H1 (cell line): ENCODE data around the gene KLHL26. TPM values are rescaled to one million over a fixed set of nuclear protein-coding genes. Genes with fewer than 3 reads are reported as not detected.

Source experiments
- CTCF ChIA-PET: fragments of 300-600 bp; sonication (Branson Sonifier 250); formaldehyde crosslinking; loops from one replicate; lab custom pipeline; 2021; ENCODE audit not compliant: partially characterized antibody; lab: Charles Lee
- POLR2A ChIA-PET: fragments of 300-600 bp; sonication (Branson Sonifier 250); formaldehyde crosslinking; loops from one replicate; lab custom pipeline; 2021; ENCODE audit warnings: inconsistent platforms; ENCODE audit not compliant: partially characterized antibody; lab: Charles Lee
- DNase-seq, 2 experiments: peaks; one replicate each; pipeline versions ENCODE4 v3.0.0 to v3.0.0-alpha.2; 2010 to 2022; ENCODE audit warnings: low spot score in 2 of 2, low read depth in 1 of 2, mixed read lengths in 1 of 2
- FAIRE-seq: peaks from 2 replicates; lab custom pipeline; 2011; peaks lifted over from hg19 to GRCh38; lab: Jason Lieb, UNC
- H2AFZ ChIP-seq: 2 replicates; pipeline ENCODE4 v1.8.1; 2012; ENCODE audit warnings: low read length, inconsistent platforms
- H2AK5ac ChIP-seq: 2 replicates; pipeline ENCODE4 v1.6.1; 2013; ENCODE audit warnings: low read depth, low read length
- H2BK120ac ChIP-seq: replicated peaks from 2 replicates; pipeline ENCODE3; 2013; ENCODE audit warnings: low read depth, low read length, inconsistent platforms
- H2BK12ac ChIP-seq: 2 replicates; pipeline ENCODE4 v1.6.1; 2013; ENCODE audit warnings: low read depth, low read length
- H2BK15ac ChIP-seq: 2 replicates; pipeline ENCODE4 v1.6.1; 2013; ENCODE audit warnings: low read length
- H2BK20ac ChIP-seq: 2 replicates; pipeline ENCODE4 v1.6.1; 2013; ENCODE audit warnings: low read length
- H2BK5ac ChIP-seq: 2 replicates; pipeline ENCODE4 v1.6.1; 2013; ENCODE audit warnings: low read depth, low read length
- H3K14ac ChIP-seq: 2 replicates; pipeline ENCODE4 v1.6.1; 2013; ENCODE audit warnings: inconsistent platforms; ENCODE audit not compliant: insufficient read length
- H3K18ac ChIP-seq: 2 replicates; pipeline ENCODE4 v1.6.1; 2013; ENCODE audit warnings: low read length; ENCODE audit errors: extremely low read depth
- H3K23ac ChIP-seq: 2 replicates; pipeline ENCODE4 v1.6.1; 2013; ENCODE audit warnings: inconsistent platforms; ENCODE audit not compliant: insufficient read length
- H3K23me2 ChIP-seq: 2 replicates; pipeline ENCODE4 v1.6.1; 2013; ENCODE audit warnings: low read depth, low read length
- H3K27ac ChIP-seq: 2 replicates; pipeline ENCODE4 v1.6.1; 2011; ENCODE audit warnings: low read depth, low read length, inconsistent platforms
- H3K27me3 ChIP-seq, 4 experiments: replicated peaks in 1 of 4; 1 replicate in 1 of 4; 2 replicates in 3 of 4; pipeline versions ENCODE4 v1.6.1 to v1.8.1; 2011 to 2013; ENCODE audit warnings: low read length in 3 of 4, mild to moderate bottlenecking in 3 of 4, inconsistent platforms in 2 of 4, mixed read lengths in 2 of 4, moderate library complexity in 1 of 4; ENCODE audit not compliant: control insufficient read depth in 3 of 4, insufficient read depth in 3 of 4; ENCODE audit errors: extremely low read depth in 1 of 4
- H3K36me3 ChIP-seq, 4 experiments: 2 replicates each; pipeline versions ENCODE4 v1.6.1 to v1.8.1; 2011 to 2013; ENCODE audit warnings: mild to moderate bottlenecking in 4 of 4, low read length in 3 of 4, moderate library complexity in 2 of 4, control low read depth in 1 of 4, inconsistent platforms in 1 of 4; ENCODE audit not compliant: insufficient read depth in 4 of 4, control insufficient read depth in 2 of 4
- H3K4ac ChIP-seq: replicated peaks from 2 replicates; pipeline ENCODE3; 2013; ENCODE audit warnings: low read length, low read depth, mixed read lengths, inconsistent platforms; ENCODE audit not compliant: insufficient read length
- H3K4me1 ChIP-seq, 4 experiments: replicated peaks in 1 of 4; 1 replicate in 1 of 4; 2 replicates in 3 of 4; pipeline versions ENCODE4 v1.6.1 to v1.8.1; 2011 to 2013; ENCODE audit warnings: low read length in 3 of 4, inconsistent platforms in 2 of 4, mixed read lengths in 1 of 4; ENCODE audit not compliant: insufficient read depth in 4 of 4, control insufficient read depth in 3 of 4
- H3K4me2 ChIP-seq, 2 experiments: 2 replicates each; pipeline versions ENCODE4 v1.6.1 to v1.8.1; 2011 to 2013; ENCODE audit warnings: low read depth in 2 of 2, low read length in 2 of 2, control low read depth in 1 of 2, inconsistent platforms in 1 of 2, mild to moderate bottlenecking in 1 of 2; ENCODE audit not compliant: insufficient read depth in 1 of 2
- H3K4me3 ChIP-seq, 4 experiments: fragments of 200-600, 300-600 bp in 1 of 4; sonication (generic), shearing (Covaris generic), sonication (Bioruptor Twin) in 1 of 4; 2 replicates each; pipeline versions ENCODE4 v1.5.1 to v1.8.1; 2011 to 2016; ENCODE audit warnings: low read length in 4 of 4, low read depth in 3 of 4, control low read depth in 2 of 4, inconsistent platforms in 2 of 4, mild to moderate bottlenecking in 2 of 4, mixed read lengths in 1 of 4, moderate library complexity in 1 of 4; ENCODE audit not compliant: insufficient read depth in 2 of 4; ENCODE audit errors: extremely low read depth in 1 of 4
- H3K56ac ChIP-seq: replicated peaks from 2 replicates; pipeline ENCODE3; 2013; ENCODE audit warnings: low read depth, mild to moderate bottlenecking, mixed read lengths, low read length, inconsistent platforms; ENCODE audit not compliant: insufficient read length
- H3K79me1 ChIP-seq: 2 replicates; pipeline ENCODE4 v1.6.1; 2013; ENCODE audit warnings: low read depth, low read length, control low read depth
- H3K79me2 ChIP-seq, 2 experiments: 2 replicates each; pipeline versions ENCODE4 v1.6.1 to v1.8.1; 2012 to 2013; ENCODE audit warnings: low read length in 2 of 2, mild to moderate bottlenecking in 2 of 2, inconsistent platforms in 1 of 2; ENCODE audit not compliant: insufficient read depth in 2 of 2, control insufficient read depth in 1 of 2
- H3K9ac ChIP-seq, 4 experiments: replicated peaks in 1 of 4; 1 replicate in 1 of 4; 2 replicates in 3 of 4; pipeline versions ENCODE4 v1.6.1 to v1.8.1; 2011 to 2013; ENCODE audit warnings: low read depth in 3 of 4, low read length in 3 of 4, control low read depth in 2 of 4, mild to moderate bottlenecking in 2 of 4, moderate library complexity in 2 of 4, inconsistent platforms in 1 of 4; ENCODE audit errors: extremely low read depth in 1 of 4
- H3K9me3 ChIP-seq, 2 experiments: 2 replicates each; pipeline versions ENCODE4 v1.6.1 to v1.8.1; 2012 to 2013; ENCODE audit warnings: mild to moderate bottlenecking in 2 of 2, moderate library complexity in 2 of 2, control low read depth in 1 of 2, inconsistent platforms in 1 of 2, low read depth in 1 of 2, low read length in 1 of 2, mixed read lengths in 1 of 2; ENCODE audit not compliant: insufficient read depth in 2 of 2
- H4K20me1 ChIP-seq, 2 experiments: replicated peaks in 1 of 2; 2 replicates each; pipeline versions ENCODE3 to v1.8.1; 2011 to 2013; ENCODE audit warnings: inconsistent platforms in 2 of 2, low read length in 2 of 2, mild to moderate bottlenecking in 1 of 2; ENCODE audit not compliant: insufficient read depth in 2 of 2, control insufficient read depth in 1 of 2
- H4K5ac ChIP-seq: 2 replicates; pipeline ENCODE4 v1.6.1; 2013; ENCODE audit warnings: low read length, low read depth, mixed read lengths, inconsistent platforms; ENCODE audit not compliant: insufficient read length
- H4K8ac ChIP-seq: 2 replicates; pipeline ENCODE4 v1.8.0; 2013; ENCODE audit warnings: mild to moderate bottlenecking, moderate library complexity, low read length, inconsistent platforms; ENCODE audit not compliant: insufficient read depth; ENCODE audit errors: extremely low read depth
- H4K91ac ChIP-seq: replicated peaks from 2 replicates; pipeline ENCODE3; 2013; ENCODE audit warnings: low read length, mixed read lengths, inconsistent platforms; ENCODE audit not compliant: insufficient read length
- EZH2 ChIP-seq: fragments of 200-600 bp; sonication (generic); IDR thresholded peaks from 2 replicates; pipeline ENCODE4 v1.7.1; 2012; ENCODE audit warnings: low read depth, mild to moderate bottlenecking, moderate library complexity, low read length, inconsistent platforms; ENCODE audit not compliant: severe bottlenecking
- GABPA ChIP-seq: IDR thresholded peaks from 2 replicates; pipeline ENCODE4 v1.6.1; 2011; ENCODE audit warnings: mild to moderate bottlenecking, low read length, moderate library complexity, borderline replicate concordance; ENCODE audit not compliant: insufficient read depth
- POU5F1 ChIP-seq: IDR thresholded peaks from 2 replicates; pipeline ENCODE4 v1.6.1; 2011; ENCODE audit warnings: low read depth, mild to moderate bottlenecking, low read length, moderate library complexity
- TEAD4 ChIP-seq: IDR thresholded peaks from 2 replicates; pipeline ENCODE4 v1.6.1; 2012; ENCODE audit warnings: low read depth, low read length, inconsistent platforms, mixed read lengths
- WGBS, 2 experiments: shearing (Covaris generic) in 1 of 2; methylation state at CpG; one replicate each; pipeline versions ENCODE4 v1.1.6 to v1.1.7; 2013 to 2015; ENCODE audit warnings: low lambda C conversion rate in 2 of 2, mixed read lengths in 2 of 2, inconsistent platforms in 1 of 2, low coverage in 1 of 2, missing lambda C conversion rate in 1 of 2; ENCODE audit not compliant: insufficient replicate concordance in 2 of 2, insufficient coverage in 1 of 2, insufficient read length in 1 of 2; ENCODE audit errors: extremely low coverage in 1 of 2, missing lambda C conversion rate in 1 of 2; 5-methylcytosine and 5-hydroxymethylcytosine counted together
- polyA plus RNA-seq, 7 experiments: library from polyadenylated mRNA; depleted of rRNA in 3 of 7; stranded (reverse) in 5 of 7; unstranded in 2 of 7; fragments of >200 nt in 5 of 7; fragments of 200-250 nt in 2 of 7; gene quantifications; 1 replicate in 5 of 7; 2 replicates in 1 of 7; 4 replicates in 1 of 7; pipeline versions ENCODE4 v1.2.1 to v1.2.3, GENCODE V29; 2011 to 2013; ENCODE audit warnings: missing spikeins in 2 of 7, mixed read lengths in 2 of 7
- total RNA-seq: library from RNA; stranded (reverse); fragmentation: NEBNext Ultra II Directional; extraction: Animal tissue kit (Norgen Biotek cat#: 25700); gene quantifications from 2 replicates; pipeline ENCODE4 v1.2.1, GENCODE V29; 2021

KLHL26 gene
- total and polyA plus RNA-seq, 2 of the 8 experiments (the other 6 are each of a cell fraction or from before 2014, with no cell fraction given): 2.2 to 8.8 TPM

DNA sequence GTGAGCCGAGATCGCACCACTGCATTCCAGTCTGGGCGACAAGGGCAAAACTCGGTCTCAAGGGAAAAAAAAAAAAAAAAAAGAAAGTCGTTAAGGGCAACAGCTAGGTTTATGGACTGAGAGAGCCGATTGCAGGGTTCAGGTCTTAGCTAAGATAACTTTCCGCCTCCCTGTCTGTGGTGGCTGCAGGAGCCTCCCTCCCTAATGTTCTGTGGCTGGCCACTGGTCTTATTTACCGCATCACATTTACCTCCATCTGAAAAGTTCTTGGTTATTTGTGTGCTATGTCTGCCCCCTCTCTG lies 45.9 kb downstream of the KLHL26 start:
- no peaks in the 10 kb centered on the region for H3K9me3 ChIP-seq
- H3K4me1 ChIP-seq: peaks cover 0 to 15% (median 8%) of the 10 kb centered on the region in 4 experiments; a peak in 6 of 7 replicates
- H3K79me1 ChIP-seq: peaks cover 12% of the 10 kb centered on the region
- H4K5ac ChIP-seq: no peak overlapping the region
- H2BK12ac ChIP-seq: peak overlapping the region; percentile 32; the same call in 1 of the 2 replicates
- no peak overlapping the region for H3K56ac ChIP-seq
- POLR2A ChIA-PET: interaction anchor here (0.6 to 1.8 kb wide), 5 partner anchors 33 to 401 kb away, joined by 3 to 5 read pairs (median 3); partner anchors contain the start of genes JUND and UBA52
- 0 out of 2 replicates have a peak overlapping the region, but pooled peaks have one; percentile 9 for H4K8ac ChIP-seq
- no peak overlapping the region for H2AK5ac ChIP-seq
- H3K4me3 ChIP-seq: peak overlapping the region; percentile 48 to 81 (median 62)
- no peak overlapping the region for H3K27ac ChIP-seq
- no peak overlapping the region for H3K14ac ChIP-seq
- no peak overlapping the region for H4K91ac ChIP-seq
- H3K79me2 ChIP-seq: peaks cover 3 to 28% of the 10 kb centered on the region in 2 experiments; a peak in 3 of 4 replicates
- H2BK120ac ChIP-seq: no peak overlapping the region
- no peak for TF ChIP-seq POU5F1
- no peak for TF ChIP-seq GABPA
- no peak for TF ChIP-seq TEAD4
- peak; percentile 19 for TF ChIP-seq EZH2
- DNase-seq (no peak), FAIRE-seq (no peak)
- no peak overlapping the region for H2BK20ac ChIP-seq
- no peak overlapping the region for H3K23ac ChIP-seq
- peaks cover 0 to 9% of the 10 kb centered on the region in 2 experiments for H4K20me1 ChIP-seq
- 81% methylated on average over 3 of the region's 8 CpGs; no CpG with 5 or more reads in 1 of the 2 experiments for WGBS, 2 experiments
- no peak overlapping the region for H3K18ac ChIP-seq
- peaks cover 10% of the 10 kb centered on the region; the same call in 1 of the 2 replicates for H3K23me2 ChIP-seq
- CTCF ChIA-PET: interaction anchor here (2.0 kb wide), 1 partner anchor 10 kb away, joined by 12 read pairs; no protein-coding TSS in a partner anchor
- peak overlapping the region in 2 of 4 experiments; percentile 24 to 95; a peak in 3 of 7 replicates for H3K9ac ChIP-seq
- no peaks in the 10 kb centered on the region for H3K36me3 ChIP-seq
- H3K27me3 ChIP-seq: no peaks in the 10 kb centered on the region
- H2BK15ac ChIP-seq: no peak overlapping the region
- peak overlapping the region; percentile 77; the same call in 1 of the 2 replicates for H2BK5ac ChIP-seq
- peak overlapping the region; percentile 73 to 80 for H3K4me2 ChIP-seq
- no peak overlapping the region for H2AFZ ChIP-seq
- no peak overlapping the region for H3K4ac ChIP-seq
